HEK293T (cell line): ENCODE results near the gene ZBTB4.

Experiments
- BHLHE40 ChIP-seq: fragments of 450-650 bp; IDR thresholded peaks from 2 replicates; pipeline ENCODE4 v1.6.1; 2016; ENCODE audit warnings: mild to moderate bottlenecking, moderate library complexity, borderline replicate concordance
- CTBP1 ChIP-seq: fragments of 450-650 bp; IDR thresholded peaks from 2 replicates; pipeline ENCODE4 v1.6.1; 2016; ENCODE audit warnings: borderline replicate concordance
- ELF4 ChIP-seq: fragments of 450-650 bp; IDR thresholded peaks from 2 replicates; pipeline ENCODE4 v1.6.1; 2017; ENCODE audit warnings: antibody characterized with exemption
- FOXA1 ChIP-seq: fragments of 450-650 bp; IDR thresholded peaks from 2 replicates; pipeline ENCODE4 v1.6.1; 2016; ENCODE audit warnings: mild to moderate bottlenecking
- FOXM1 ChIP-seq: fragments of 450-650 bp; IDR thresholded peaks from 2 replicates; pipeline ENCODE4 v1.6.1; 2017; ENCODE audit warnings: mild to moderate bottlenecking, borderline replicate concordance
- LEF1 ChIP-seq: fragments of 450-650 bp; IDR thresholded peaks from 2 replicates; pipeline ENCODE4 v1.6.1; 2017; ENCODE audit warnings: mild to moderate bottlenecking, borderline replicate concordance
- NFRKB ChIP-seq: fragments of 450-650 bp; IDR thresholded peaks from 2 replicates; pipeline ENCODE4 v1.6.1; 2016; ENCODE audit warnings: mild to moderate bottlenecking, moderate library complexity
- SP1 ChIP-seq: fragments of 450-650 bp; IDR thresholded peaks from 2 replicates; pipeline ENCODE4 v1.6.1; 2017
- SUZ12 ChIP-seq: fragments of 450-650 bp; IDR thresholded peaks from 2 replicates; pipeline ENCODE4 v1.6.1; 2016; ENCODE audit warnings: mild to moderate bottlenecking
- TARDBP ChIP-seq: fragments of 450-650 bp; IDR thresholded peaks from 2 replicates; pipeline ENCODE4 v1.6.1; 2016
- TF ChIP-seq, protein P1 (sequence below): fragments of 450-650 bp; IDR thresholded peaks from 2 replicates; pipeline ENCODE4 v1.6.1; 2016

DNA sequence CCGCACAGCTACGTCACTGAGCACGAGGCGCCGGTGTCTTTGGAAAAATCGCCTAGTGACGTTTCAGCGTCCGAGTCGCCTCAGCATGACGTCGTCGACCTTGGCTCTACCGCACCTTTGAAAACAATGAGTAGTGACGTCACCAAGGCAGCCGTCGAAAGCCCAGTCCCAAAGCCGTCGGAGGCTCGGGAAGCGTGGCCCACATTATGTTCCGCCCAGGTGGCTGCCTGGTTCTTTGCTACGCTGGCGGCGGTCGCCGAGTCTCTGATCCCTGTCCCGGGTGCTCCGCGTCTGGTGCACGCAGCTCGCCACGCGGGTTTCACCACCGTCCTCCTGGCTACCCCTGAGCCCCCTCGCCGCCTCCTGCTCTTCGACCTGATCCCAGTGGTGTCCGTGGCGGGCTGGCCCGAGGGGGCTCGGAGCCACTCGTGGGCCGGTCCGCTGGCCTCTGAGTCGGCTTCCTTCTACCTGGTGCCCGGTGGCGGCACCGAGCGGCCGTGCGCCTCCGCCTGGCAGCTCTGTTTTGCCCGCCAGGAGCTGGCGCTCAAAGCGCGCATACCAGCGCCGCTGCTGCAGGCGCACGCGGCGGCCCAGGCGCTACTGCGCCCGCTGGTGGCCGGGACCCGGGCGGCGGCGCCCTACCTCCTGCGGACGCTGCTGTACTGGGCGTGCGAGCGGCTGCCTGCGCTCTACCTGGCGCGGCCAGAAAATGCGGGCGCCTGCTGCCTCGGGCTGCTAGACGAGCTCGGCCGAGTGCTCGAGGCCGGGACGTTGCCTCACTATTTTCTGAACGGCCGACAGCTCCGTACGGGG is 42.7 kb downstream of the ZBTB4 start:
- TF ChIP-seq SUZ12 (no peak), ELF4 (no peak), NFRKB (no peak), BHLHE40 (no peak), SP1 (no peak), FOXM1 (no peak), CTBP1 (no peak), TARDBP (no peak), LEF1 (no peak), FOXA1 (no peak)
- TF ChIP-seq, protein P1, sequence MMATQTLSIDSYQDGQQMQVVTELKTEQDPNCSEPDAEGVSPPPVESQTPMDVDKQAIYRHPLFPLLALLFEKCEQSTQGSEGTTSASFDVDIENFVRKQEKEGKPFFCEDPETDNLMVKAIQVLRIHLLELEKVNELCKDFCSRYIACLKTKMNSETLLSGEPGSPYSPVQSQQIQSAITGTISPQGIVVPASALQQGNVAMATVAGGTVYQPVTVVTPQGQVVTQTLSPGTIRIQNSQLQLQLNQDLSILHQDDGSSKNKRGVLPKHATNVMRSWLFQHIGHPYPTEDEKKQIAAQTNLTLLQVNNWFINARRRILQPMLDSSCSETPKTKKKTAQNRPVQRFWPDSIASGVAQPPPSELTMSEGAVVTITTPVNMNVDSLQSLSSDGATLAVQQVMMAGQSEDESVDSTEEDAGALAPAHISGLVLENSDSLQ = no peak
